ENCODE measurements around the gene APOA1.

APOA1 gene

DNA sequence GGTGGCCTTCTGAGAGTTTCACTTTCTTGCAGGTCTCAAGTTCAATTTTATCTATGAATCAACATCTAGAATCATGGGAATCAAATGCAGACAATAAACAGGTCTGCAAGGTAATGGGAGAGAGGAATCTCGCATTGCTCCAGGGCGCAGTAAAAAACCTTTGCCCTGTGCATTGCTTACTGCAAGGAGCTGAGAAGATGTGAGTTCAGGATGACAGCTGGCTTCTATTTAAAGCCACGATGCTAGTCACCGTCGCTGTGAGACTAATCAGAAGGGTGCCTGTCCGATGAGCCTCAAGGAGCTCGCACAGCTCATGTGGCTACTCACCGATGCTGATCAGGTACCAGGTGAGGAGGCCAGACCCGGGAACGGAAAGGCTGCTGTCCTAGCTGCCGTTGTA lies 30.2 kb upstream of the APOA1 start:
- no peak for TF ChIP-seq CTCF (IDR thresholded peaks at IDR 0.05; ENCODE audit: insufficient read depth, low read depth, low read length, missing control alignments)
- no peak overlapping the region for H3K4me3 ChIP-seq (ENCODE audit: low read depth, low read length)
- no peak for DNase-seq (ENCODE audit: low read depth)

DNA sequence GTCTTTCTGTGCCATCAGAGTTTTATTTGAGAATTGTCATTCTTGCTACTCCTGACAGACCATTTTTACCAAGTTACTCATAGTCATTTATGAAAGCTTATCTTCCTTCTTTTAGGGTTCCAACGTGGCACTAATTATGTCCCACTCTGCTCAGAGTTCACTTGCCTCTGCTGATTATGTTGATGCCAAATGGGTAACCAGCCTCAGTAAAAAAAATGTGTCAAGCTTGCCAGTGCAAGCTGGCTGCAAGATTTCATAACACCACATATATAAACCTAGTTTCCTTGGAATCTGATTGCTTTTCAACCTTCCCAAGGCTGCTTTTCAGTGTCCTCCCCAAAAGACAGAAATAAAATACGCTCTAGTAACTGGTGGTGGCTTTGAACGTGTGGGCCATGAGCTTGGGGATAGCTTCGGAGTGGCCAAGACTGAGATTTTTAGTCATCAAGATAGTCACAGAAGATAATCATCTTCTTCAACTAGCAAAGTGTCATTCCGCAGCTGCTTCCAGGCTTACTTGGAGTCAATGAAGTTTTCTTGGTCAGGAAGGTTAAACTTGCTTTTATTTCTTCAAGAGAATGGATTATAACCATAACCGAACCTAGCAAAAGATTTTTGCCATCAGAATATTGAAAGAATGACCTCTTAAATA lies 29.5 kb upstream of the APOA1 start:
- TF ChIP-seq CTCF (IDR thresholded peaks at IDR 0.05; ENCODE audit: insufficient read depth, low read depth, low read length, missing control alignments) = no peak

DNA sequence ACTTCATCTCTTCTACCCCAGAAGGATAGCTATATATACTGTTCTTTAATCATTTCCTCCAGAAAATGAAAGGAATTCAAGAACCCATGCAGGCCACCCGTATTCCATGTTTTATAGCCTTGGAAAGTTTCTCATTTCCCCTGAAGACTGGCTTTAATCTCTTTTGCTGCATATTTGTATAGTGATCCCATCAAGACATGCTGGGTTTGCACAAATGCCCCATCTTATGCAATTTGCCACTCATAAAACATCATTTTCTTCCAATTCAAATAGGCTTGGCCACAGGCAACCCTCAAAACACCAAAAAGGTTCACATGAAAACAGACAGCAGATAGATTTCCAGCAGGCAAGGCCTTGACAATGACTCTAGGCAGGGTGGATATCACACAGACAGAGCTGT lies 28.3 kb upstream of the APOA1 start:
- no peak for DNase-seq (ENCODE audit: low read depth)

More for the DNA sequence above, 29.5 kb upstream of the APOA1 start:
- DNase-seq (ENCODE audit: low read depth) = no peak
- no peak overlapping the region for H3K4me3 ChIP-seq (ENCODE audit: low read depth, low read length)

GRCh38 chr11:116864531-116864930 lies 27.1 kb upstream of the APOA1 start:
- no peak for DNase-seq (ENCODE audit: low read depth)
- no peak for TF ChIP-seq CTCF (IDR thresholded peaks at IDR 0.05; ENCODE audit: insufficient read depth, low read depth, low read length, missing control alignments)
- H3K4me3 ChIP-seq (ENCODE audit: low read depth, low read length) = no peak overlapping the region

More for the DNA sequence above, 28.3 kb upstream of the APOA1 start:
- no peak for TF ChIP-seq CTCF (IDR thresholded peaks at IDR 0.05; ENCODE audit: insufficient read depth, low read depth, low read length, missing control alignments)
- no peak overlapping the region for H3K4me3 ChIP-seq (ENCODE audit: low read depth, low read length)

GRCh38 chr11:116862951-116863350 lies 25.5 kb upstream of the APOA1 start:
- H3K4me3 ChIP-seq (ENCODE audit: low read depth, low read length) = no peak overlapping the region
- no peak for TF ChIP-seq CTCF (IDR thresholded peaks at IDR 0.05; ENCODE audit: insufficient read depth, low read depth, low read length, missing control alignments)
- no peak for DNase-seq (ENCODE audit: low read depth)

- no peak for TF ChIP-seq CTCF (IDR thresholded peaks at IDR 0.05; ENCODE audit: insufficient read depth, low read depth, low read length, missing control alignments)
- no peak for DNase-seq (ENCODE audit: low read depth)
- no peak overlapping the region for H3K4me3 ChIP-seq (ENCODE audit: low read depth, low read length)
These were observed 24.8 kb upstream of the APOA1 start for GRCh38 chr11:116862185-116862584.

GRCh38 chr11:116861539-116861938 lies 24.1 kb upstream of the APOA1 start:
- DNase-seq (ENCODE audit: low read depth) = no peak
- no peak for TF ChIP-seq CTCF (IDR thresholded peaks at IDR 0.05; ENCODE audit: insufficient read depth, low read depth, low read length, missing control alignments)
- H3K4me3 ChIP-seq (ENCODE audit: low read depth, low read length) = no peak overlapping the region
